ENCODE results near the gene UBL4B.

The UBL4B gene

DNA sequence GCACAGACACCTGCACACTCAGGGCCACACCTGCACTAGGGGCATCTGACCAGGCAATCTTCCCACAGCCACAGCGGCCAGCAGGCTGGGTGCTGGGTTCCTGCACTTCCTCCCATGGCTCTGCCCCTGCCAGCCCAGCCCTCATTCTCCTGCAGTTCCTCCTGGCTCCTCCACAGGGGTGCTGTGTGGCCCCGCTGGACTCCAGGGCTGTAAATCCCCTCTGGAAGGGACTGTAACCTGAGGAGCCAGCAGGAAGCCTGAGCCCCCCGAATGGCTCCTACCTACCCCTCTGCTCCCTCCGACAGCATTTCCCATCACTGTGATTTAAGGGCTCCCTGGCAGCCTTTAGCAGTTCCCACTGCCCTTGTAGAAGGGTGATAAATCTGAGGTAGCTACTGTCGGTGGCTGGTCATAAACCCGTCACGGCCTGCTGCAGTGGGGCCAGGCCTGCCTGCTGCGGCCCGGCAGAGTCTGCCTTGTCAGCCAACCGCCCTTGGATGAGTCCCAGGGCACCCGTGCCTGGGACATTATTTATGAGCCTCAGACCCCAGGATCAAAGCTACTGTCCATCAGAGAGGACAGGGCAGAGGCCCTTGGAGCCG lies 8.8 kb downstream of the UBL4B start:
- no peak for DNase-seq (ENCODE audit: extremely low read depth, insufficient read length)
- no peaks in the 10 kb centered on the region; the same call in none of the 2 replicates for H3K27me3 ChIP-seq (replicated peaks; ENCODE audit: control insufficient read depth, insufficient read depth, low read length)
- H3K36me3 ChIP-seq (ENCODE audit: control insufficient read depth, insufficient read depth, low read length) = no peaks in the 10 kb centered on the region
- TF ChIP-seq, protein P1, sequence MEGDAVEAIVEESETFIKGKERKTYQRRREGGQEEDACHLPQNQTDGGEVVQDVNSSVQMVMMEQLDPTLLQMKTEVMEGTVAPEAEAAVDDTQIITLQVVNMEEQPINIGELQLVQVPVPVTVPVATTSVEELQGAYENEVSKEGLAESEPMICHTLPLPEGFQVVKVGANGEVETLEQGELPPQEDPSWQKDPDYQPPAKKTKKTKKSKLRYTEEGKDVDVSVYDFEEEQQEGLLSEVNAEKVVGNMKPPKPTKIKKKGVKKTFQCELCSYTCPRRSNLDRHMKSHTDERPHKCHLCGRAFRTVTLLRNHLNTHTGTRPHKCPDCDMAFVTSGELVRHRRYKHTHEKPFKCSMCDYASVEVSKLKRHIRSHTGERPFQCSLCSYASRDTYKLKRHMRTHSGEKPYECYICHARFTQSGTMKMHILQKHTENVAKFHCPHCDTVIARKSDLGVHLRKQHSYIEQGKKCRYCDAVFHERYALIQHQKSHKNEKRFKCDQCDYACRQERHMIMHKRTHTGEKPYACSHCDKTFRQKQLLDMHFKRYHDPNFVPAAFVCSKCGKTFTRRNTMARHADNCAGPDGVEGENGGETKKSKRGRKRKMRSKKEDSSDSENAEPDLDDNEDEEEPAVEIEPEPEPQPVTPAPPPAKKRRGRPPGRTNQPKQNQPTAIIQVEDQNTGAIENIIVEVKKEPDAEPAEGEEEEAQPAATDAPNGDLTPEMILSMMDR (IDR thresholded peaks at IDR 0.05; ENCODE audit: insufficient read depth, low read length, poor library complexity, severe bottlenecking) = no peak
- no peak overlapping the region for H3K4me3 ChIP-seq (replicated peaks; ENCODE audit: low read depth, low read length)

DNA sequence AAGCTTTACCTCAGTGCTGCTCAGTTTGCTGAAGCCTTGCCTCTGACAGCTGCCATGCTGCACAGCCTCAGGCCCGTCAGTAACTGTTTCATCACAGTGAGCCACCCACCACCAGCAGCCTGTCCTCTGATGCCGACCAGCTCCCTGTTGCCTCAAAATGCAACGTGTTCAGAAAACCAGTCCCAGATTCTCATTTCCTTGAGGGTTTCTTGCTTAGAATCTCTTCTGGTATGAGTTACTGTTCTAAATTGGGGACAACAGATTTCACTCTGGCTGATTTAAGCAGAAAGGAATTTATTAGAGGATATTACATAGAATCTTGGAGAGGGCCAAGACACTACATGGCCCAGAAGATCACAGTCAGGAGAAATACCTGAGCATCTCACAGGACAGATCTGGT lies 11.0 kb downstream of the UBL4B start:
- TF ChIP-seq, protein P1 (IDR thresholded peaks at IDR 0.05; ENCODE audit: insufficient read depth, low read length, poor library complexity, severe bottlenecking) = no peak
- Histone ChIP-seq H3K36me3 (ENCODE audit: control insufficient read depth, insufficient read depth, low read length) (no peaks in the 10 kb centered on the region), H3K4me3 (replicated peaks; ENCODE audit: low read depth, low read length) (no peak overlapping the region), H3K27me3 (replicated peaks; ENCODE audit: control insufficient read depth, insufficient read depth, low read length) (no peaks in the 10 kb centered on the region)
- no peak for DNase-seq (ENCODE audit: extremely low read depth, insufficient read length)

GRCh38 chr1:110125810-110126209 lies 13.6 kb downstream of the UBL4B start:
- no peak for DNase-seq (ENCODE audit: extremely low read depth, insufficient read length)

GRCh38 chr1:110130113-110130591 lies 17.9 kb downstream of the UBL4B start:
- Histone ChIP-seq H3K27me3 (replicated peaks; ENCODE audit: control insufficient read depth, insufficient read depth, low read length) (no peaks in the 10 kb centered on the region; the same call in none of the 2 replicates), H3K36me3 (ENCODE audit: control insufficient read depth, insufficient read depth, low read length) (no peaks in the 10 kb centered on the region), H3K4me3 (replicated peaks; ENCODE audit: low read depth, low read length) (no peak overlapping the region)
- DNase-seq (ENCODE audit: extremely low read depth, insufficient read length) = no peak
- TF ChIP-seq, protein P1 (IDR thresholded peaks at IDR 0.05; ENCODE audit: insufficient read depth, low read length, poor library complexity, severe bottlenecking) = peak; percentile 25

More at GRCh38 chr1:110125810-110126209, 13.6 kb downstream of the UBL4B start:
- H3K36me3 ChIP-seq (ENCODE audit: control insufficient read depth, insufficient read depth, low read length) = no peaks in the 10 kb centered on the region
- no peak overlapping the region for H3K4me3 ChIP-seq (replicated peaks; ENCODE audit: low read depth, low read length)
- TF ChIP-seq, protein P1 (IDR thresholded peaks at IDR 0.05; ENCODE audit: insufficient read depth, low read length, poor library complexity, severe bottlenecking) = no peak
- no peaks in the 10 kb centered on the region; the same call in 1 of the 2 replicates for H3K27me3 ChIP-seq (replicated peaks; ENCODE audit: control insufficient read depth, insufficient read depth, low read length)

GRCh38 chr1:110130989-110131388 lies 18.7 kb downstream of the UBL4B start:
- Histone ChIP-seq H3K36me3 (ENCODE audit: control insufficient read depth, insufficient read depth, low read length) (no peaks in the 10 kb centered on the region), H3K27me3 (replicated peaks; ENCODE audit: control insufficient read depth, insufficient read depth, low read length) (no peaks in the 10 kb centered on the region; the same call in none of the 2 replicates), H3K4me3 (replicated peaks; ENCODE audit: low read depth, low read length) (no peak overlapping the region)
- TF ChIP-seq, protein P1 (IDR thresholded peaks at IDR 0.05; ENCODE audit: insufficient read depth, low read length, poor library complexity, severe bottlenecking) = no peak
- DNase-seq (ENCODE audit: extremely low read depth, insufficient read length) = no peak

Data from GM06990 (cell line).